Umbilical cord (tissue), 2 donors: ENCODE results near the gene LRCH3. TPM values are rescaled to one million over a fixed set of nuclear protein-coding genes. Genes with fewer than 3 reads are reported as not detected.

Source experiments
- DNase-seq: peaks from one replicate; pipeline ENCODE4 v3.0.0-alpha.2; 2015; ENCODE audit warnings: low spot score
- total RNA-seq: library from RNA; depleted of rRNA; stranded (reverse); fragments of >200 nt; gene quantifications from one replicate; pipeline ENCODE4 v1.2.3, GENCODE V29; 2014; ENCODE audit warnings: low replicate concordance; ENCODE audit not compliant: insufficient read depth

LRCH3 gene
- total RNA-seq: 33.7 TPM

DNA sequence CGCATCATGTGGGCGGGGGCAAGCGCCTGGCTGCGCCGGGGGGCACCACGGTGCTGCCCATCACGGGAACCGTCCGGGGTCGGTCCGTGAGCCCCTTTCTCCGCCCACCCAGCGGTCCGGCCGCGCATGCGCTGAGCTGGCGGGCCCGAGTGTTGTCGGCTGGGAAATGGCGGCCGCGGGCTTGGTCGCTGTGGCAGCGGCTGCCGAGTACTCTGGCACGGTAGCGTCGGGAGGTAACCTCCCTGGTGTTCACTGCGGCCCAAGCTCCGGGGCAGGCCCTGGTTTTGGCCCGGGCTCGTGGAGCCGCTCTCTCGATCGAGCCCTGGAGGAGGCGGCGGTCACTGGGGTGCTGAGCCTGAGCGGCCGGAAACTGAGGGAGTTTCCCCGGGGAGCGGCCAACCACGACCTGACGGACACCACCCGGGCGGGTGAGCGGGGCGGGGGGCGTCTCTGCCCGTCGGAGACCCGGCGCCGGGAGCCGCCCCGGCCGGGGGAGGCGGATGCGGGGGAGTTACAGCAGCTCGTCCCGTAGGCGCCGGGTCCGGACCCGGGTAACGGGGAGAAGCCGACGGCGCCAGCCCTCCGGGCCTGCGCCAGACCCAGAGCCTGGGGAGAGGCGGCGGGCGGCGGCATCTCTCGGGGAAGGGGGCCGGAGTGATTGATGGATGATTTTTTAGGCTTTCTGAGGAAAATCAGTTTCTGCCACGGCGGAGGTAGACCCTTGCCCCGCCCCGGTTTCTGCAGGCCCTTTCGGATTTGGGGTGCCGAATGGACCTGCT lies at the start of gene LRCH3:
TSS of gene LRCH3 (plus strand) at position 142 of the 779 bp plus-strand sequence. CDS start at position 167, 25 bp downstream.
- DNase-seq: peak; percentile 91

DNA sequence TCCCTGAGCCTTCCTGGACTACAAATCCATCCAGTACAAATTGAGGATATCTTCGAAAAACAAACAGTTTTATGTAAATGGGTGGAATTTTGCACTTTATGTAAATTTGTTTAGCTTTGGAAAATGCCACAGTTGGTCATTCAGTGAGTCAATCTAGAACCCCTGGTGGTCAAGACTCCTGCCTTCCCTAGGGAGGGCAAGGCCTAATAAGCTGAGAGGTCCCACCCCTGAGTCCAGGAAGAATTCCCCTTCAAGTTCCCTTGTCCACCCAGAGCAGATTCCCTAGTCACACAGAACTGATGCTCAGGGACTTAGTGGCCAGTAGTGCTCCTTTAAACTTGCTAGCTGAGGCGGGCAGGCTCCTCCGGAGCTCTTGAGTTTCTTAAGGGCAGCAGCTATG lies 48.3 kb upstream of the LRCH3 start:
- no peak for DNase-seq

DNA sequence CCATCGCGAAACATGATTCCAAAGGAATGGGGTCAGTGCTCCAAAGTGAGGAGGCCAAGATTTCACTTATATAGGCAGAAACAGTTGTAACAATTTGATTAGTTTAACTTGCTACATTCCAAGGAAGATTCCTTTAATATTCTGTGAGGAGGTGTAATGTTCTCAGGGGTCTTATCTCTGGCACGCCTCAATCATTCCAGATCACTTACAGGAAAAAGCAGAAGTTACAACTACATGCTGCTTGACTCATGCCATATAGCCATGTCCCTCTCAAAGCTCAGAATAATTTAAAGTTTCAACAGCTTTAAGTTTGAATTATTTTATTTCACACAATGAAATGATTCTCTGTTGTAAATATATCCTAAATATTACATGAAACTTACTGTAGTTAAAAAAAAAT lies 44.8 kb upstream of the LRCH3 start:
- no peak for DNase-seq

DNA sequence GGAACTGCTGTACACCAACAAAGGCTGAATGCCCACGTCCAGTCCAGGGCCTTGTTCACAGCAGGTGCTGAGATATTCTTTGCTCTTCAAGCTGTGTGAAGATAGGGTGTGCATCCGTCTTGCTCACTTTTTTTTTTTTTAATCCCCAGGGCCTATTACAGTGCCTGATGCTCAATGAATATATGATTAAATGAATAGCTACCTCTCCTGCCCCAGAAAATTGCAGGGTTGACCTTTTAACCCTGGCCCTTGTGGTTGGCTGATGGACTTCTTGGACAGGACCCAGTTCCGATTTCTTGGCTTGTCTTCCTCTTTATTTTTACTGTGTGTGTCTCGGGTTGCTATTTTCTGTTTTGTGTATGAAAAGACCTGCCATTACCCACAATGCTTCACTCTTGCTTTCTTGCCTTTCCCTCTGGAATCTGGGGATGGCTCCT lies 44.2 kb upstream of the LRCH3 start:
- no peak for DNase-seq

DNA sequence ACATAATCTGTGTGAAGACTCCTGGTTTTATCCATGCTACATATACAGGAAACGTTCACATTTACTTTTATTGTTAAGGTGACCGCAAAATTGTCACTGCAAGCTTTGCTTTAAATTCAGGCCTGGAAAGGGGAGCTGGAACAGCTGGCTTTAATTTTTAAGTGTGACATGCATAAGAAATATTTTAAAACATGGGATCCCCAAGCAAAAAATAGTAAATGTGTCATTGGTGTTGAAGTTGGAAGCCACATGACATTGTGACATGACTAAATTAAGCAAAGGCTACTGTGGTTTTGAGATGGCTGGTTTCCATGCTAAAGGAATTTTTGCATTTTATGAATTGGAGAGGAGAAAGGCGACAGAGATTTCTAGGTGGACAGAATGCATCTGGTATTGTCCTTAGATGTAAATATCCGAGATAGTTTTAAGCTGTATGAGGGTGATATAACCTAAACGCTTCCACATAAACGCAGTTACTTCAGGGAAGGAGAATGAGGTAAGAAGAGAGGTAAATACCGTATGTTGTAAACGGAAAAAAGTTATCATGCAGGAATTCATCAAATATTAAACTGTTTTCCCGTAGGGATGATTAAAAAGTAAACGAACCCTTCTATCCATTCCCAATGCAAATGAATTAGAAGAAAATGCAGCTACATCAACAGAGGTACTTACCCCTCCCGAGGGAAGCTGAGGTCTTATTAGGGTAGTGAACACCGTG lies 42.3 kb upstream of the LRCH3 start:
- DNase-seq: no peak

DNA sequence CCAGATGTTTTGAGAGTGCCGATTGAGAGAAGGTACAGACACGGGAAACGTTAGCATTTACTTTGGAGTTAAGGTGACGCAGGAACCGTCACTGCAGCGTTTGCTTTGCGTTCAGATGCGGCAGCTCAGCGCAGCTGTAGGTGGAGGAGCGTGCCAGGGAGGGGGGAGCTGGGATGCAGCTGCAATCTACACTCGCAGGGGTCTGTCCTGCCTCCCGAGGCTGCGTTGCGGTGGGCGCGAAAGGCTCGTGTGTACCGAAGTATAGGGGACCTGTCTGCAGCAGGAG lies 41.8 kb upstream of the LRCH3 start:
- DNase-seq: no peak

DNA sequence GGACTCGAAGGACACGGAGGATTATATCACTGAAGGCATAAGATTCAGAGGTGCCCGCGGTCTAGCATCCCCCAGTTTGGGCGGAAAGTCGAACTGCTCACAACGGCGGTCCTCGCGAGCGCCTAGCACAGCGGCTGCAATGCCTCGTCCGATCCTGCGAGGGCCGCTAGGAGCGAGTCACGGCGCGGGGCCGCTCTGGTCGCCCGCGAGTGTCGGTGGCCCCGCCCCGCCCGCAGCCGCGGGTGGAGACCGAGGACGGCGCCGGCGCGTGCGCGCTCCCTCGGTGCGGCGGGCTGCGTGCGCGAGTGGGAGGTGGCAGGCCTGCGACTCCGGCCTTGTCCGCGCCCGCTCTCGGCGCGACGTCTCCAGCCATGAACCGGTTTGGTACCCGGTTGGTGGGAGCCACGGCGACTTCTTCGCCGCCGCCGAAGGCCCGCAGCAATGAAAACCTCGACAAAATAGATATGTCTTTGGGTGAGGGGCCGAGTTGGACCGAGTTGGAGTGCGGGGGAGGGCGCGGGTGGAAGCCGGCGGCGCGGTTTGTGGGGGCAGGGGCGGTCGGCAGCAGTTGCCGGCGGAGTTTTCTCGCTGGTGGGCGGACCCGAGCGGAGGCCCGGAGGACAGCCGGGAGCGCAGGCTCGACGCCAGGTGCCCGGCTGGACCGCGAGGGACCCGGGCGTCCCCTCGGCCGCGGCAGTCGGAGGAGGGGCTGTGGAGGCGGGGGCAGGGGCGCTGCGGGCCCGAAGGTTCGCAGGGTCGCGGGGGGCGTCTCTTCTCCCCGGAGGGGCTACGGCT lies 41.3 kb upstream of the LRCH3 start, which contains the start of gene FYTTD1:
TSS of gene FYTTD1 (plus strand) at position 283 of the 795 bp plus-strand sequence. CDS start at position 372, 89 bp downstream.
- DNase-seq: peak; percentile 94

DNA sequence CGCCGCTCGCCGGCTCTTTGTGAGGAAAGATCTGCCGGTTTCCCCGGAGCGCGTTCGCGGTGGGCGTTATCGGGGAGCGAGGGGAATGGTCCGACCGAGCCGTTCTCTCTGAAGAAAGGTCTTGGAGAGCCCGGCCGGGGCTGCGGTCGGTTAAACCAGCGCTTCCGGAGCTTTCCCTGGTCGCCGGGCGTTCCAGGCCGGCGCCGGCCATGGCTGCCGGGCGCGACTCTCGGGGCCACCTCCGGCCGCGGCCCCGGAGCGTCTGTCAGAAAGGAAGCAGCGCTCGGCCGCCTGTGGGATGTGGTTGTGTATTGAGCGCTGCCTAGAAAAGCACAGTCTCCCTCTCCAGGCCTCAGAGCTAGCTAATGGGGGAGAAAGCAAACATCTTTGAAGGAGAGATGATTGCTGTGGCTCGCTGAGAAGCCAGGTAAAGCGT lies 40.6 kb upstream of the LRCH3 start:
- DNase-seq: peak; percentile 73

DNA sequence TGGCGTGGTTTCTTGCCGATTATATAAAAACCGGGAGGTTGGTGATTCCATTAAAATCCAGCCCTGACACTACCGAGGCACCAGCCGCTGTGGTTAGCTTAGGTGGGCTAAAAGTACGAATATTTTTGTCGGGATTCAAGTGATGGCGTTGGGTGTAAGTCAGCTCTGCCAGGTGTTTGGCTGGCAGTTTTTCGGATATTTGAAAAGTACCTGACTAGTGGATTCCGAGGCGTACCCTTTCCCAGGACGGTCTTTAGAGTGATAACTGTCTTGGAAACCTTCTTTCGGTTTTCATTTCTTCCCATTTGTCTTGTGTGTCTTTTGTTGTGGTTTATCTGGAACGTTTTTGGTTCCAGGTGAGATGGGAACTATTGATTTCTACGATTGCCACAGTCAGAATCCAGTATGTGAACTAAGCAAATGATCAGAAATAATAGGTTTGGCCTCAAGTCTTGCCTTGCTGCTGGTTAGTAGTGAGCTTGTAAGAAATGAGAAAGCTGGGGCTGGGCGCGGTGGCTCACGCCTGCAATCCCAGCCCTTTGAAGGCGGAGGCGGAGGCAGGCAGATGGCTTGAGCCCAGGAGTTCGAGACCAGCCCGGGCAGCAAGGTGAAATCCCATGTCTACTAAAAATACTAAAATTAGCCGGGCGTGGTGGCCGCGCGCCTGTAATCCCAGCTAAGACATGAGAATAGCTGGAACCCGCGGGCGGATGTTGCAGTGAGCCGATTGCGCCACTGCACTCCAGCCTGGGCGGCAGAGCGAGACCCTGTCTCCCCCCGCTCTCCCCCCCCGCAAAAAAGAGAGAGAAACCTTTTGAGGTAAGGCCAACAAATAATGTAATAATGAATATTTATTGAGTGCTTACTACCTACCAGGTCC lies 40.0 kb upstream of the LRCH3 start:
- DNase-seq: peak; percentile 48

DNA sequence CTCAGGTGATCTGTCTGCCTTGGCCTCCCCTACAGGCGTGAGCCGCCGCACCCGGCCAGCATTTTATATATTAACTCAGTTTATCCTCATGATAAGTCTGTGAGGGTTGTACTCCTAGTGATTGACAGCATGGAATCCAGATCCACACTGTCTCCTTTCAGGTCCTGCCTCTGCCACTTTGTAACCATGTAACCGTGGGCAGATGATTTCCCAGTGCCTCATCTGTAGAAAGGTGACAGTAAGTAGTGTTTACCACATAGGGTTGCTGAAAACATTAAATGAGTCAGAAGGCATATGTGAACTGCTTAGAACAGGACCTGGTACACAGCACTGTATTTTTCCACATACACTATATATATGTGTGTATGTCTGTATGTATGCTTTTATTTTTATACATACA lies 38.9 kb upstream of the LRCH3 start:
- no peak for DNase-seq

DNA sequence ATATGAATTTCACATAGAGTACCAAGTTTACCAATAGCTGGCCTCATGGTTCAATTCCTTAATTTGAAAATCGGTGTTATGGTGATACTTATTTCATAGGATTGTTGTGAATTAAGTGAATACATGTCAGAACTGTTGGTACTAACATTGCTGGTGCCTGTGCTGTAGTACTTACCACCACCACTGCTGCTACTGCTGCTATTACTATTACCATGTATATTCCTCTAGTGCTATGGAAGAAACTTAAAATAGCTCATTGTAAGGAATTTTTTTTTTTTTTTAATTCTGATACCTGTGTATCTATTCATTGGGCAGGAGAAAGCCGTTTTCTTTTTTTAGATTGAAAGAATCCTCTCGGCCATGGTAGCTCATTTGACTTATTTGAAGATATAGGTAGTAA lies 37.8 kb upstream of the LRCH3 start:
- DNase-seq: no peak

DNA sequence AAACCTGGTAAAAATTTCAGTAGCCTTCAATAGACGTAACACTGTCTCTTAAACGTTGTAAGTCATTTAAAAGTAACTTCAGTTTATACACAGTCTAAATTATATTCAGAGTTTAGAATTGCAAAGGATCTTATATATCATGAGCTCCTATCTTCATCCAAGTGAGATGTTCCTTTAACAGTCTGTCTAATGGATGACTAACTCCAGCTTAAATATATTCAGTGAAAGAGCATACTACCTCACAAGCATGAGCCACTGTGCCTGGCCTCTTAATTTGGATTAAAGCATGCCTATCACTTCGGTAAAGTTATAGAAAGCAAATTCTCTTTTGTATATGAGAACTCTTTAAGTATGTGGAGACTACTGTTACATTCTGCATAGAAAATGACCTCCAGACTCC lies 34.4 kb upstream of the LRCH3 start:
- no peak for DNase-seq

DNA sequence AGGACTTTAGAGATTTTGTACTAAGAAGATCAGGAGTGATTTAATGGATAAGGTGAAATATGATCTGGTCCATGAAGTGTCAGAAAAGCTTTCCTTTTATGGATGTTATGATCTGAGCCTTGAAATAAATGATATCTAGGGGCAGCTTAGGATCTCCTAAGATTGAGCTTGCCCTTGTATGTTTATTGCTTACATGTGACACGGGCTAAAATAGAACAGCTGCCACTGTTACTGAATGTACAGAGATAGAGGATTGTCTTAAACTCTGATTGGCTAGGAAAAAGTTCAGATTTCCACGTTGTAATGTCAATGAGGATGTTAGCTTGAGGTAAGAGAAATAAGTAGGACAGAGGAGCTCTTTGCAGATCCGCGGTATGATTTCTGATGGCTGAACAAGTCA lies 32.5 kb upstream of the LRCH3 start:
- DNase-seq: no peak

DNA sequence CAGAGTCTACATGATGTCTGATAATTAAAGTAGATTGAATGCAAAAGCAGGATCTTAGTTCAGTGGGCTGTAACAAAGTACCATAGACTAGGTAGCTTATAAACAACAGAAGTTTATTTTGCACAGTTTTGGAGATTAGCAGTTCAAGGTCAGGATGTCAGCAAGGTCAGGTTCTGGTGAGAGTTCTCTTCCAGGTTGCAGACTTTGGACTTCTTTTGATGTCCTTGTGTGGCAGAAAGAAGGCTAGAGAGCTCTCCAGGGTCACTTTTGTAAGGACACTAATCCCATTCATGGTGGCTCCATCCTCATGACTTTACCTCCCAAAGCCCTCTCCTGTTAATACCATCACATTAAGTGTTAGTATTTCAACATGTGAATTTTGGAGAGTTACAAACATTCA lies 29.3 kb upstream of the LRCH3 start:
- no peak for DNase-seq

DNA sequence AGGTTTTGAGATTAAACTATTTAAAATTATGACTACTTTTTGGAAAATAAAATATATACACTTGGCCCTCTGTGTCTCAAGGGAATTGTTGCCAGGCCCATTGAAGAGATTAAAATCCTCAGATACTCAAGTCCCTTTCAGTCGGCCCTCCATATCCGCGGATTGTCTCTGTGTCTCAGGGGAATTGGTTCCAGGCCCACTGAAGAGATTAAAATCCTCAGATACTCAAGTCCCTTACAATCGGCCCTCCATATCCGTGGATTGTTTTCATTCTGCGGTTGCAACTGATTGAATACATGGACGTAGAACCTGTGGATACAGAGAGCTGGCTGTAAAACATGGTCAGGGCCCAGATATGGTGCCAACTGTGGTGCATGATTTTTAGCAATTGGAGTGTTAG lies 15.7 kb upstream of the LRCH3 start:
- DNase-seq: no peak

DNA sequence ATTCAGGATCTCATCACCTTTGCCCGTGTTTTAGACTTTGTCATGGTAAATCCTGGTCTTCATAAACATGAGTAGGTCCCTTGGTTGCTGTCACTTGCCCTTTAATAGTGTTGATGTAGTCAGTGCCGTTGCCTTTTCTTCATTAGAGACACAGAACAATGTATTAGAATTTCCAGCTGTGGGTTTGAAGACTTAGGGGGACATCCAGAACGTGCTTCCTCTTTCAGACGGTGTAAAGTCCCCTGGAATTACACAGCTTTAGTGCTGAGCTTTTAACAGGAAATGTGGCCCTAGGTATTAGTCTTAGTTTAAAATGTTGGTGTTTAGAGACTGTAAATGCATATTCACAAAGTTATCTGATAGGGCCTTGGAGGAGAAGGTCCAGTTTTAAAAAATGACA lies 8.8 kb upstream of the LRCH3 start:
- DNase-seq: no peak

DNA sequence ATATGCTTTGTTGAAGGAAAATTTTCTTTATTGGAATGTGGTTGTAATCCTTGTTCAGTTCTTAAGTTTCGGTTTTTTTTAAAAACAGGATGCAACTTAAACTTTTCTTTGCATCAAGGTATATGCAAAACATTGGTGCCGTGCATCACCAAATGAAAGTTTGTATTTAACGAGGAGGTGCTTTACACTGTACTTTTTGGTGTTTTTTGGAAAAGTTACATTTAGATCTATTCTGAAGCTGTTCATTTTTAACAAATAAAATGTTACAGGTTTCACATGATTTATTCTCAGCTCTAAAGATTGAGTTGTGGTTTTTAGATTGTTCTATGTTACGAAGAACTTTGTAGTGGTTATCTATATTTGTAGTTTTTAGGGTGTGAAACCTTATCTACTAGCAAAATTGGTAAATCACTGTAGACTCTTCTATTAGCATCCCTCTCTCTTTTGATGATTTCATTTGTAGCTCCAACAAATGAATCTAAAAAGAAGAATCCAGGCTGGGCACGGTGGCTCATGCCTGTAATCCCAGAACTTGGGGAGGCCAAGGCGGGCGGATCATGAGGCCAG lies 7.0 kb upstream of the LRCH3 start:
- no peak for DNase-seq

DNA sequence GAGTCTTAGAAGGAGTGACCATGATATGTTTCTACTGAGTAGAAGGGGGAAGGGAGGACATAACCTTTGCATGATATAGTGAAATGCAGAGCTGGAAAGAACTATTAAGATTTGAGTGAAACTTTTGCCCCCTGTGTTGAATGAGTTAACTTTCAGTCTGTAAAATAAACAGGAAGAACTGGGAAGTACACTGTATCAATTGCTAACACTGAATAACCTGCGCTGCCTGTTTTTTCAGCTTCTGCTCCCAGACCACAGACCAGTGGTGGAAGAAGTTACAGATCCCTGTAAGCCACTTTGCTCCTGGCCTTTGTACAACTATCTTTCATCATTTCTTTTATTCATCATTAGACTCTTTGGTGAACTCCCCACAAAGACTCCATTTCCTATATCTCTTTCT lies 3.6 kb upstream of the LRCH3 start:
- no peak for DNase-seq

DNA sequence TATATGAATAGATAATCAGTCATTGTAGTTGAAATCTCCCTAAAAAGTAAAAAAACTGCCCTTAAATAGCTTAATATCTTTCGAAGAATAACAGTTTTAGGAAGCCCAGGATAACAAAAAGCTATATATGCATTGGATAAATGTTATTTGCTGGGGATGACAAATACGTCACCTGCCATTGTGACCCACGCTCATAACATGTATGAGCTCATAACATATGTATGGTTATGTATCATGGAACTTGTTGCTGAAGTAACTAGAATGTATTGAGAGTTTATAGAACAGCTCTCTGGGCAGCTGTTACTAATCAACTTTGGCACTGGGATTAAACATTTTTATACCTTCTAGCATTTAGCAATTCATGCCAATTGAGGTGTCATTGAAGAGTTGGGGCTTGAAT lies 1.7 kb upstream of the LRCH3 start:
- no peak for DNase-seq

DNA sequence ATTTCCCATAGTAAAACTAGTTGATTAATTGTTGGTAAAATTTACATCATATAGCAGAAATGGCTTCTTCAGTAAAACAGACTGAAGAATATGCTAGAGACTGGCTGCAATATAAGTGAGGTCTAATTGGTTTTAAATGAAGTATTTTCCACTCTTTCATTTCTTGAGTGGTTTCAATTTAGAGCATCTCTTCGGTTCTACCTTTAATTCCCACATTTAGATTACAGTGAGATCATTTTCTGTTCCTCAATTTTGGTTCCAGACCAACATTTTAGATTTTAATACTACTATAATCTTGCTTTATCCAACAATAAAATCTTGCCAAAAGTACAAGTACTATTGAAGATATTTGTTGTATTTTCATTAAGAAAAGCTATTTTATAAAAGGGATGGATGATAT lies 1.0 kb upstream of the LRCH3 start:
- no peak for DNase-seq
